GM12892 (cell line): ENCODE data around the gene PLA2G6.

ENCODE experiments used
- POLR2A ChIP-seq: IDR thresholded peaks from 2 replicates; pipeline ENCODE4 v1.6.1; 2011; ENCODE audit warnings: low read depth, low read length, control low read depth
- POLR2AphosphoS5 ChIP-seq: IDR thresholded peaks from 2 replicates; pipeline ENCODE4 v1.6.1; 2011; ENCODE audit warnings: low read depth, low read length, control low read depth
- TAF1 ChIP-seq: IDR thresholded peaks from 2 replicates; pipeline ENCODE4 v1.6.1; 2011; ENCODE audit warnings: low read depth, mild to moderate bottlenecking, control low read depth, low read length, borderline replicate concordance

GRCh38 chr22:38230108-38230825 is 48.6 kb upstream of the PLA2G6 start:
- TF ChIP-seq POLR2AphosphoS5 (no peak), POLR2A (no peak), TAF1 (no peak)
